CD4-positive, alpha-beta T cell treated with Interferon alpha-2 for 1 hour (primary cell): ENCODE results near the gene KCNIP3.
"Not testable (repeated sequence)": the region's sequence is repeated elsewhere in the genome, so short reads cannot be mapped to it uniquely, and the experiment has no call there.

Source experiments
- DNase-seq, 2 donors: peaks; one replicate each; pipeline ENCODE4 v3.0.0-alpha.2; 2020 to 2022

Gene KCNIP3

GRCh38 chr2:95349568-95350322, 52.6 kb downstream of the KCNIP3 start:
- DNase-seq = no peak

GRCh38 chr2:95350368-95350767, 53.2 kb downstream of the KCNIP3 start:
- no peak for DNase-seq

- DNase-seq = no peak
Observed at GRCh38 chr2:95350774-95351597, 53.8 kb downstream of the KCNIP3 start.

GRCh38 chr2:95351598-95351915, 54.4 kb downstream of the KCNIP3 start:
- no peak for DNase-seq

- no peak for DNase-seq
Observed at GRCh38 chr2:95352310-95353054, 55.3 kb downstream of the KCNIP3 start.

GRCh38 chr2:95353055-95353575, 56.0 kb downstream of the KCNIP3 start:
- no peak for DNase-seq

GRCh38 chr2:95353613-95354468, 56.7 kb downstream of the KCNIP3 start:
- DNase-seq = no peak

- DNase-seq = no peak
Observed at GRCh38 chr2:95354469-95354901, 57.3 kb downstream of the KCNIP3 start.

- DNase-seq = no peak
Observed at GRCh38 chr2:95354925-95355324, 57.8 kb downstream of the KCNIP3 start.

GRCh38 chr2:95355486-95355885, 58.3 kb downstream of the KCNIP3 start:
- DNase-seq = not testable (repeated sequence)

GRCh38 chr2:95356821-95357700, 59.9 kb downstream of the KCNIP3 start:
- no peak for DNase-seq

- no peak for DNase-seq
Observed at GRCh38 chr2:95357717-95358280, 60.7 kb downstream of the KCNIP3 start.

- no peak for DNase-seq
Observed at GRCh38 chr2:95359031-95359430, 61.9 kb downstream of the KCNIP3 start.

- DNase-seq = no peak
Observed at GRCh38 chr2:95359501-95359930, 62.4 kb downstream of the KCNIP3 start.

GRCh38 chr2:95361216-95361980, 64.3 kb downstream of the KCNIP3 start:
- no peak for DNase-seq

GRCh38 chr2:95362486-95362885, 65.3 kb downstream of the KCNIP3 start:
- DNase-seq = no peak

GRCh38 chr2:95366514-95366913, 69.4 kb downstream of the KCNIP3 start:
- no peak for DNase-seq

GRCh38 chr2:95372216-95372829, 75.2 kb downstream of the KCNIP3 start:
- DNase-seq = no peak

- DNase-seq = no peak
Observed at GRCh38 chr2:95372845-95373244, 75.7 kb downstream of the KCNIP3 start.

- DNase-seq = no peak
Observed at GRCh38 chr2:95374029-95374428, 76.9 kb downstream of the KCNIP3 start.
